AG04449 (cell line): ENCODE data around the gene NACA.
"Not testable (repeated sequence)": the region's sequence is repeated elsewhere in the genome, so short reads cannot be mapped to it uniquely, and the experiment has no call there.

Experiments used
- CTCF ChIA-PET: fragments of 350-600 bp; formaldehyde crosslinking; extraction: SDS; loops from one replicate; lab custom pipeline; 2021; ENCODE audit warnings: antibody characterized with exemption; lab: Yijun Ruan, JAX
- POLR2A ChIA-PET: fragments of 400-600, 350-600 bp; formaldehyde crosslinking; extraction: SDS; loops from one replicate; lab custom pipeline; 2020; ENCODE audit warnings: antibody characterized with exemption, inconsistent platforms; lab: Yijun Ruan, JAX
- DNase-seq: peaks from one replicate; pipeline ENCODE4 v3.0.0-alpha.2; 2010; ENCODE audit warnings: low read depth, low spot score
- H3K4me3 ChIP-seq: 2 replicates; pipeline ENCODE4 v1.5.1; 2011; ENCODE audit warnings: low read depth, mild to moderate bottlenecking, control low read depth, low read length
- CTCF ChIP-seq: IDR thresholded peaks from one replicate; pipeline ENCODE4 v1.5.1; 2011; ENCODE audit warnings: mild to moderate bottlenecking, moderate library complexity, low read length, control low read depth, inconsistent platforms; ENCODE audit not compliant: insufficient read depth; ENCODE audit errors: missing control alignments

Gene NACA

GRCh38 chr12:56753566-56753965, 28.5 kb upstream of the NACA start:
- POLR2A ChIA-PET = no interaction called here
- TF ChIP-seq CTCF = no peak
- no peak for DNase-seq
- CTCF ChIA-PET = interaction anchor here (1.0 to 16.3 kb wide), 9 partner anchors 10 to 316 kb away, joined by 3 to 303 read pairs (median 18); partner anchors contain the start of genes HSD17B6 and ZBTB39
- no peak overlapping the region for H3K4me3 ChIP-seq

- TF ChIP-seq CTCF = no peak
- POLR2A ChIA-PET = no interaction called here
- CTCF ChIA-PET = interaction anchor here (0.6 to 16.3 kb wide), 6 partner anchors 115 to 360 kb away, joined by 3 to 303 read pairs (median 13); partner anchors contain the start of genes STAT6 and ZBTB39
Measured at GRCh38 chr12:56751712-56752598, 26.9 kb upstream of the NACA start, which contains the start of gene PRIM1. TSS of gene PRIM1 (minus strand) at chr12:56752323. CDS start at chr12:56752298, 25 bp downstream.

GRCh38 chr12:56750596-56750995, 25.5 kb upstream of the NACA start:
- POLR2A ChIA-PET = not testable (repeated sequence)

More at GRCh38 chr12:56751712-56752598, 26.9 kb upstream of the NACA start, which contains the start of gene PRIM1:
- no peak for DNase-seq
- peak within 1 kb of the TSS; percentile 96 for H3K4me3 ChIP-seq

GRCh38 chr12:56749853-56750252, 24.8 kb upstream of the NACA start:
- no peak for DNase-seq
- no peak for TF ChIP-seq CTCF
- no peak overlapping the region for H3K4me3 ChIP-seq
- ChIA-PET CTCF (interaction anchor here (0.6 to 1.1 kb wide), 2 partner anchors 113 to 239 kb away, joined by 3 read pairs; no protein-coding TSS in a partner anchor), POLR2A (no interaction called here)

More at GRCh38 chr12:56750596-56750995, 25.5 kb upstream of the NACA start:
- not testable (repeated sequence) for H3K4me3 ChIP-seq, DNase-seq
- CTCF ChIA-PET = interaction anchor here (1.4 to 16.3 kb wide), 2 partner anchors 114 to 253 kb away, joined by 4 to 276 read pairs; partner anchors contain the start of gene ZBTB39

- no peak overlapping the region for H3K4me3 ChIP-seq
- CTCF ChIA-PET = interaction anchor here (0.6 to 1.1 kb wide), 2 partner anchors 113 to 239 kb away, joined by 3 read pairs; no protein-coding TSS in a partner anchor
- DNase-seq = no peak
- TF ChIP-seq CTCF = no peak
- POLR2A ChIA-PET = no interaction called here
Measured at GRCh38 chr12:56749359-56749758, 24.3 kb upstream of the NACA start.

- CTCF ChIA-PET = no interaction called here
- TF ChIP-seq CTCF = no peak
- H3K4me3 ChIP-seq = no peak overlapping the region
- POLR2A ChIA-PET = no interaction called here
- no peak for DNase-seq
Measured at GRCh38 chr12:56728139-56728861, 3.2 kb upstream of the NACA start.

- H3K4me3 ChIP-seq, DNase-seq: not testable (repeated sequence)
- ChIA-PET POLR2A (interaction anchor here (0.6 to 1.5 kb wide), 5 partner anchors 9 to 89 kb away, joined by 3 to 12 read pairs (median 4); no protein-coding TSS in a partner anchor), CTCF (interaction anchor here (1.2 to 2.6 kb wide), 4 partner anchors 9 to 336 kb away, joined by 3 to 10 read pairs (median 4); no protein-coding TSS in a partner anchor)
Measured at GRCh38 chr12:56726196-56726675, 1.1 kb upstream of the NACA start.
